ENCODE measurements around the gene IL21R.

The IL21R gene

GRCh38 chr16:27485811-27486210 is 83.8 kb downstream of the IL21R start:
- no peak for TF ChIP-seq POLR2AphosphoS5 (IDR thresholded peaks at IDR 0.05; ENCODE audit: low read depth, low read length)
- TF ChIP-seq SIN3A (IDR thresholded peaks at IDR 0.05; ENCODE audit: borderline replicate concordance, insufficient read depth, low read length) = no peak
- TF ChIP-seq REST (IDR thresholded peaks at IDR 0.05; ENCODE audit: insufficient read depth in 1 of 2, low read depth in 2 of 2, low read length in 2 of 2) = no peak
- no peak for TF ChIP-seq TAF1 (IDR thresholded peaks at IDR 0.05; ENCODE audit: borderline replicate concordance, insufficient read depth, low read length)
- no peak for TF ChIP-seq FOXP2 (optimal IDR thresholded peaks at IDR 0.05; ENCODE audit: borderline replicate concordance, extremely low read depth, extremely low read length, insufficient read depth)

- TF ChIP-seq REST (IDR thresholded peaks at IDR 0.05; ENCODE audit: insufficient read depth in 1 of 2, low read depth in 2 of 2, low read length in 2 of 2) (no peak), FOXP2 (optimal IDR thresholded peaks at IDR 0.05; ENCODE audit: borderline replicate concordance, extremely low read depth, extremely low read length, insufficient read depth) (no peak), SIN3A (IDR thresholded peaks at IDR 0.05; ENCODE audit: borderline replicate concordance, insufficient read depth, low read length) (no peak), POLR2AphosphoS5 (IDR thresholded peaks at IDR 0.05; ENCODE audit: low read depth, low read length) (no peak), TAF1 (IDR thresholded peaks at IDR 0.05; ENCODE audit: borderline replicate concordance, insufficient read depth, low read length) (no peak)
Observed at GRCh38 chr16:27486344-27486743, 84.4 kb downstream of the IL21R start.

GRCh38 chr16:27486760-27487159 is 84.8 kb downstream of the IL21R start:
- TF ChIP-seq REST (IDR thresholded peaks at IDR 0.05; ENCODE audit: insufficient read depth in 1 of 2, low read depth in 2 of 2, low read length in 2 of 2) = no peak
- no peak for TF ChIP-seq FOXP2 (optimal IDR thresholded peaks at IDR 0.05; ENCODE audit: borderline replicate concordance, extremely low read depth, extremely low read length, insufficient read depth)
- no peak for TF ChIP-seq TAF1 (IDR thresholded peaks at IDR 0.05; ENCODE audit: borderline replicate concordance, insufficient read depth, low read length)
- no peak for TF ChIP-seq POLR2AphosphoS5 (IDR thresholded peaks at IDR 0.05; ENCODE audit: low read depth, low read length)
- no peak for TF ChIP-seq SIN3A (IDR thresholded peaks at IDR 0.05; ENCODE audit: borderline replicate concordance, insufficient read depth, low read length)

- TF ChIP-seq FOXP2 (optimal IDR thresholded peaks at IDR 0.05; ENCODE audit: borderline replicate concordance, extremely low read depth, extremely low read length, insufficient read depth) (no peak), POLR2AphosphoS5 (IDR thresholded peaks at IDR 0.05; ENCODE audit: low read depth, low read length) (no peak), TAF1 (IDR thresholded peaks at IDR 0.05; ENCODE audit: borderline replicate concordance, insufficient read depth, low read length) (no peak), REST (IDR thresholded peaks at IDR 0.05; ENCODE audit: insufficient read depth in 1 of 2, low read depth in 2 of 2, low read length in 2 of 2) (no peak), SIN3A (IDR thresholded peaks at IDR 0.05; ENCODE audit: borderline replicate concordance, insufficient read depth, low read length) (no peak)
Observed at GRCh38 chr16:27489421-27489820, 87.4 kb downstream of the IL21R start.

- TF ChIP-seq POLR2AphosphoS5 (IDR thresholded peaks at IDR 0.05; ENCODE audit: low read depth, low read length) = no peak
- TF ChIP-seq TAF1 (IDR thresholded peaks at IDR 0.05; ENCODE audit: borderline replicate concordance, insufficient read depth, low read length) = no peak
- TF ChIP-seq FOXP2 (optimal IDR thresholded peaks at IDR 0.05; ENCODE audit: borderline replicate concordance, extremely low read depth, extremely low read length, insufficient read depth) = no peak
- no peak for TF ChIP-seq SIN3A (IDR thresholded peaks at IDR 0.05; ENCODE audit: borderline replicate concordance, insufficient read depth, low read length)
- TF ChIP-seq REST (IDR thresholded peaks at IDR 0.05; ENCODE audit: insufficient read depth in 1 of 2, low read depth in 2 of 2, low read length in 2 of 2) = no peak
Observed at GRCh38 chr16:27489906-27490305, 87.9 kb downstream of the IL21R start.

Data from PFSK-1 (cell line).